Fibroblast of skin of scalp (primary cell): ENCODE data around the gene PLCB3.
"Not testable (repeated sequence)": the region's sequence is repeated elsewhere in the genome, so short reads cannot be mapped to it uniquely, and the experiment has no call there.

Source experiments
- DNase-seq: peaks from one replicate; pipeline ENCODE4 v3.0.0-alpha.2; 2013

The PLCB3 gene

DNA sequence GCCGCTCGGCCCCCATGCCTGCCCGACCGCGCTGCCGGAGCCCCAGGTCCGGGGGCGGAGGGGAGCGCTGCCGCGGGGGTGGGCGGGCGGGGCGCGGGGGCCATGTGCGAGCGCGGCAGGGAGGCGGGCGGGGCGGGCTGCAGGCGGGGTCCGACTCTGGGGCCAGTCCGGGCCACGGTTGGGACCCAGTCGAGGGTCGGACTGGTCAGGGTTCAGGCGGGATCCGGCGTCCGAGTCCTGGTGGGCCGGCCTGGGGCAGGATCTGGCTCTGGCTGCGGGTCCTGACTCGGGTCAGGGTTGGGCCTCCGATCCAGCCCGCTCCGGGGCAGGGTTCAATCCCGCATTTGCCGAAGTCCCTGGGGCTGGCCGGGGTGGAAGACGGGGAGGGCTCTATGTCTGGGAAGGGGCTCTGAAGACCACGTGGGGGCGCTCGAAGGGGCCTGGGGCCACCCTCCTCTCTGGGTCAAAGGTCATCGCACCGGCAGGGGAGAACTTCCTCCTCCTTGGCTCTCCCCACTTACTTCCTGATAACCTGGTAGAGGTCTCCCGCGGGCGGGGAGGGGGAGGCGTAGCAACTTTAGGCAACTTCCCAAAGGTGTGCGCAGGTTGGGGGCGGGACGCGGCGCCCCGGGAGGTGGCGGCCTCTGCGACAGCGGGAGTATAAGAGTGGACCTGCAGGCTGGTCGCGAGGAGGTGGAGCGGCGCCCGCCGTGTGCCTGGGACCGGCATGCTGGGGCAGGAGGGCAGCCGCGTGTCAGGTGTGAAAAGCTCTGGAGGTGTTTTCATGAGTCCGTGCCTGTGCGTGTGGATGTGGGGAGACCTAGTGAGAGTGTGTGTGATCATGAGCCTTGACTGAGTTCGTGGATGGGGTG, 54.6 kb downstream of the PLCB3 start:
- peak; percentile 53 for DNase-seq

DNA sequence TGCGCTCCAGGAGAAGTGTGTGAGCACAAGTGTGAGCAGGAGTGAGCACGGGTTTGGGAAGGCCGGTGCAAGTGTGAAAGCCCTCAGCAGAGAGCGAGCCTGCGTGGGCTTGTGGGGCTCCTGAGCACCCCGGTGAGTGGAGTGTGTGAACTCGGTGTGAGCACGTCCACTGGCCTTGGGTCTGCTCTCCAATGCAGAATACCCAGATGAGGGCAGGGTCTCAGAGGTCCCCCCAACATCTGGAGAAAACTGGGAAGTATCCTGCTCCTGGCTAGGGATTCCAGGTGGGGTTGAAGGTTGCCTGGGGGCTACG, 55.2 kb downstream of the PLCB3 start:
- no peak for DNase-seq

GRCh38 chr11:64306876-64307622, 55.7 kb downstream of the PLCB3 start:
- DNase-seq, result no peak

- DNase-seq, result not testable (repeated sequence)
Measured at GRCh38 chr11:64307795-64308194, 56.5 kb downstream of the PLCB3 start.

DNA sequence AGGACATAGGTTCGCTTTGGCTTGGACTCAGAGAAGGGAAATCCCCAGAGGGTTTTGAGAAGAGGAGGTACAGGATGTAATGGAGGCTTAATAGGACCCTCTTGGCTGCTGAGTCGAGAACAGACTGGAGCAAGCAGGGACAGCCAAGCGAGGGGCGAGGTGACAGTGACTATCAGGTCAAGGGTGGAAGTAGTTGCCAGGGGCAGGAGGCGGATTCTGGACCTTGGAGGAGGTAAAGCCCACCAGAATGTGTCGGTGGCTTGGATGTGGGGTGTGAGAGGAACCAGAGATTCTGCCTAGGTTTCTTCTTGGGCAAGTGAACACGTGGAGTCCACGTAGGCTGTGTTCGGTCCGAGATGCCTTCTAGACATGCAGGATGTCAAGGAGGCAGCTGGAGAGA, 61.6 kb downstream of the PLCB3 start:
- DNase-seq, result no peak

DNA sequence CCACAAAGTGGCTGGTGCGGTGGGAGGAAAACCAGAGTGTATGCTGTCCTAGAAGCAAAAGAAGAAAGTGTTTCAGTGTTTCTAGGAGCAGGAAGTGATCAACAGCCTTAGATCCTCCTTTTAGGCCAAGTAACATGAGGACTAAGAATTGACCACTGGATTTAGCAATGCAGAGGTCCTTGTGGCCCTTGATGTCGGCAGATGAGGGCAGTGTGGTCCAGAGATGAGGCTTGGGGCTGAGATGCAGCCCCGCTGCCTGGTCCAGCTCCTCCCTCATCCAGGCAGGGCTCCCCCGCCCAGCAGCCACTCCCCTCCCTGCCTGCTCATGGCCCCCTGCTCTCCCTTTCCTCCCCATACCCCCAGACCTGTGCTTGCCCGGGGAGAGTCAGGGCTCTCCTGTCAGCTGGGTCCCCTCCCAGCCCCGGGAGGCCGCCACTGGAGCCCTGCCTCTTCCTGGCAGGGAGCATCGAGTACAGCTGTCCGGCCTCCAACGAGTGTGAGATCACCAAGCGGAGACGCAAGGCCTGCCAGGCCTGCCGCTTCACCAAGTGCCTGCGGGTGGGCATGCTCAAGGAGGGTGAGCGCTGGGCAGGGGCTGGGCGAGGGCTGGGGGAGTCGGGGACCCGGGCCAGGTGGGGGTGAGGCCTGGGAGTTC, 62.3 kb downstream of the PLCB3 start:
- DNase-seq, result no peak

DNA sequence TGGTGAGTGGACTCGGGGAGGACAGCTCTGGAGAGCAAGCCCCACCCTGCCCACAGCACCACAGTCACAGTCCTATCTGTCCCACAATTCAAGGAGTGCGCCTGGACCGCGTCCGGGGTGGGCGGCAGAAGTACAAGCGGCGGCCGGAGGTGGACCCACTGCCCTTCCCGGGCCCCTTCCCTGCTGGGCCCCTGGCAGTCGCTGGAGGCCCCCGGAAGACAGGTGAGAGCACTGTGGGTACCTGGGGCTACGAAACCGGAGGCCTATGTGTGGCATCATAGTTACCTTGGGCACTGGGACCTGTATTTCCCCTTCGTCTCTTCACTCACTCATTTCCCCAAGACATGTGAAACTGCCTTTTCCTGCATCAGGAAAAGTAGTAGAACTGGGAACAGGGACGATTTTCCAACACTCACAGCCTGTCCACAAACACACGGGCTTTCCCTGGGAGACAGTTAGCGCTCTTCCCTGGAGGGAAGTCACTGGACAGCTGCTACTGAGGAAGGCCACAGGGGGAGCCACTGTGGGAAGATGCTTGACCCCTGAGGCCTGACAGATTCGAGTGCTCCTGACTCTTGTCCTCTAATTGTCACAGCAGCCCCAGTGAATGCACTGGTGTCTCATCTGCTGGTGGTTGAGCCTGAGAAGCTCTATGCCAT, 62.9 kb downstream of the PLCB3 start:
- no peak for DNase-seq

DNA sequence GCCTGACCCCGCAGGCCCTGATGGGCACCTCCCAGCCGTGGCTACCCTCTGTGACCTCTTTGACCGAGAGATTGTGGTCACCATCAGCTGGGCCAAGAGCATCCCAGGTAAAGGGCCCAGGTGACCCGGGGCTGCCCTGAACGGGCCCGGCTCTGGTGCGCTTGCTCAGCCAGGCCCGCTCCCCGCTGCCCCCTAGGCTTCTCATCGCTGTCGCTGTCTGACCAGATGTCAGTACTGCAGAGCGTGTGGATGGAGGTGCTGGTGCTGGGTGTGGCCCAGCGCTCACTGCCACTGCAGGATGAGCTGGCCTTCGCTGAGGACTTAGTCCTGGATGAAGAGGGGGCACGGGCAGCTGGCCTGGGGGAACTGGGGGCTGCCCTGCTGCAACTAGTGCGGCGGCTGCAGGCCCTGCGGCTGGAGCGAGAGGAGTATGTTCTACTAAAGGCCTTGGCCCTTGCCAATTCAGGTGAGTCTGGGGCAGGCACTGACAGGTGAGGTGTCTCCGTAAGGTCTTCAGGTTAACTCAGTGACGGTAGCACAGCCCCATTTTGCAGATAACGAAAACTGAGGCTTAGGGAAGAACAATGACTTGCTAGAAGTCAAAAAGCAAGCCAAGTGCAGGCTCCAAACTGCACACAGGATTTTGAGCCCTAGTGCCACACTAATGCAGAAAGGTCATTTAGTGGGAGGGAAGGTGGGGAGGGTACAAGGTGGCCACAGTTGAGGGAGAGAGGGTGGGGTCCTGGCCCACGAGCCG, 63.7 kb downstream of the PLCB3 start:
- DNase-seq, result no peak

GRCh38 chr11:64315667-64316526, 64.6 kb downstream of the PLCB3 start:
- DNase-seq, result not testable (repeated sequence)

DNA sequence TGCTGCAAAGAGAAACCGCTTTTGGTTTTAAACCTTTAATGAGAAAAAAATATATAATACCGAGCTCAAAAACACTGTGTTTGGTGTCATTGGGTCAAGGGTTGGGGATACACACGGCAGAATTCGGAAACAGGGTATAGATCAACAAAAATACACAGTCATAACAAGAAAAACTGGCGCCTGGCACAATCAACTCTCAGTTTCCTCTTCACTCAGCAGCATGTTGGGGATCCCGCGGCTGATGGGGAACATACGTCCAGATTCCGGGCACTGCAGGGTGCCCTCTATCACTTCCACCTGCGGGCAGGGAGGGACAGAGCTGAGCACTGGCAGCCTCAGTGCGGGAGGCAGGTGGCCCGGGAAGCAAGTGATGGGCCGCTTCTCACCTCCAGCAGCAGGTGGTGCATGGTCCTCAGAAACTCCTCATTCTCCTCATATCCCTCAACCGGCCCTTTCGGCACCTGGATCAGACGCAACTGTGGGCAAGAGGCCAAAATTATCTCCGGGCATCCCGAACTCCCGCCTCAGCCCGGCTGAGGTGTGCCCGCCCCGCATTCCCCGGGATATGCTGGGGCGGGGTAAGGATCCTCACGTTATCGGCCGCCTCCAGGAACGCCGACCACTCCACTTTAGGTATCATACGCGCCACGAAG, 65.5 kb downstream of the PLCB3 start:
- no peak for DNase-seq

GRCh38 chr11:64317325-64317960, 66.1 kb downstream of the PLCB3 start, which contains the start of gene TRMT112:
Gene TRMT112, minus strand, starts transcription at chr11:64317559. Its CDS starts 33 bp downstream, at chr11:64317526.
- DNase-seq, result peak; percentile 97

GRCh38 chr11:64317961-64318765, 66.8 kb downstream of the PLCB3 start, which contains the start of gene PRDX5:
Gene PRDX5, plus strand, starts transcription at chr11:64318121. Its CDS starts 95 bp downstream, at chr11:64318216.
- DNase-seq, result peak; percentile 97
